Measurements from ENCODE around the gene NUBP1. TPM values are rescaled to one million over a fixed set of nuclear protein-coding genes. Genes with fewer than 3 reads are reported as not detected.

NUBP1 gene
- total and polyA plus RNA-seq, 9 of the 15 experiments (the other 6 are each of a cell fraction or from before 2014, with no cell fraction given) = 17.2 to 55.1 (median 35.6) TPM

- TF ChIP-seq E2F5 (CRISPR knock-in tag; IDR thresholded peaks at IDR 0.05) = no peak
- TF ChIP-seq ZNF507 (tag; conservative IDR thresholded peaks at IDR 0.05) = no peak
- TF ChIP-seq RBBP5 (IDR thresholded peaks at IDR 0.05; ENCODE audit: borderline replicate concordance, insufficient read depth, low read length, poor library complexity, severe bottlenecking) = peak; percentile 85
- no peak for TF ChIP-seq MITF (IDR thresholded peaks at IDR 0.05)
- TF ChIP-seq PREB (CRISPR knock-in tag; IDR thresholded peaks at IDR 0.05) = no peak
- no peak for TF ChIP-seq WHSC1 (IDR thresholded peaks at IDR 0.05; ENCODE audit: low read length)
- TF ChIP-seq EZH2 (IDR thresholded peaks at IDR 0.05; ENCODE audit: borderline replicate concordance, low read depth, low read length) = no peak
- TF ChIP-seq XRCC5 (IDR thresholded peaks at IDR 0.05; ENCODE audit: low read depth, low read length) = 0 out of 2 replicates have a peak, but pooled peaks have one; percentile 38
- 0 out of 2 replicates have a peak, but pooled peaks have one; percentile 46 for TF ChIP-seq ZBTB12 (CRISPR knock-in tag; IDR thresholded peaks at IDR 0.05)
- no peak for TF ChIP-seq NFATC3 (IDR thresholded peaks at IDR 0.05)
- no peak for TF ChIP-seq XRCC3 (IDR thresholded peaks at IDR 0.05)
- no peak for TF ChIP-seq FOS (IDR thresholded peaks at IDR 0.05; ENCODE audit: extremely low read depth, insufficient read length)
- TF ChIP-seq POLR2A (conservative IDR thresholded peaks at IDR 0.05) = peak; percentile 98
- no peak for TF ChIP-seq HNRNPH1 (optimal IDR thresholded peaks at IDR 0.05; ENCODE audit: low read depth, low read length)
- no peak for TF ChIP-seq ILF3 (IDR thresholded peaks at IDR 0.05; ENCODE audit: borderline replicate concordance)
- no peak for TF ChIP-seq JUN (IDR thresholded peaks at IDR 0.05; ENCODE audit: borderline replicate concordance, low read depth, low read length)
- TF ChIP-seq JUN (CRISPR knock-in tag; IDR thresholded peaks at IDR 0.05; ENCODE audit: borderline replicate concordance) = no peak
- 0 out of 2 replicates have a peak, but pooled peaks have one; percentile 45 for TF ChIP-seq SAFB (IDR thresholded peaks at IDR 0.05; ENCODE audit: borderline replicate concordance, low read depth, low read length)
- TF ChIP-seq SIX5 (IDR thresholded peaks at IDR 0.05; ENCODE audit: borderline replicate concordance in 1 of 2, insufficient read depth in 1 of 2, low read depth in 1 of 2, low read length in 2 of 2) = no peak; a peak in 1 of 4 replicates
- TF ChIP-seq MCM2 (IDR thresholded peaks at IDR 0.05; ENCODE audit: low read depth) = no peak
- TF ChIP-seq ERF (CRISPR knock-in tag; IDR thresholded peaks at IDR 0.05) = peak; percentile 68; the same call in 1 of the 2 replicates
- no peak for TF ChIP-seq ESRRB (CRISPR knock-in tag; IDR thresholded peaks at IDR 0.05; ENCODE audit: borderline replicate concordance)
Observed at GRCh38 chr16:10743610-10744369, at the start of gene NUBP1 (continued).

Data from K562 (cell line).